ENCODE measurements around the gene DHRS4L2.
"Not testable (repeated sequence)": the region's sequence is repeated elsewhere in the genome, so short reads cannot be mapped to it uniquely, and the experiment has no call there.

The DHRS4L2 gene

GRCh38 chr14:24032727-24033418, 44.1 kb downstream of the DHRS4L2 start:
- peak; percentile 96 for DNase-seq (ENCODE audit: low read depth)
- no peak for TF ChIP-seq CTCF (IDR thresholded peaks at IDR 0.05; ENCODE audit: insufficient read depth, low read depth, low read length, missing control alignments)

GRCh38 chr14:24035769-24036168, 47.0 kb downstream of the DHRS4L2 start:
- not testable (repeated sequence) for DNase-seq (ENCODE audit: low read depth); H3K4me3 ChIP-seq (ENCODE audit: low read length)

More at GRCh38 chr14:24032727-24033418, 44.1 kb downstream of the DHRS4L2 start:
- no peak overlapping the region for H3K4me3 ChIP-seq (ENCODE audit: low read length)

- DNase-seq (ENCODE audit: low read depth) = peak; percentile 75
- peak overlapping the region; percentile 58 for H3K4me3 ChIP-seq (ENCODE audit: low read length)
- TF ChIP-seq CTCF (IDR thresholded peaks at IDR 0.05; ENCODE audit: insufficient read depth, low read depth, low read length, missing control alignments) = peak; percentile 83
Observed at GRCh38 chr14:24036169-24036962, 47.6 kb downstream of the DHRS4L2 start.

- DNase-seq (ENCODE audit: low read depth) = not testable (repeated sequence)
- peak overlapping the region; percentile 58 for H3K4me3 ChIP-seq (ENCODE audit: low read length)
Observed at GRCh38 chr14:24036963-24037657, 48.4 kb downstream of the DHRS4L2 start.

- DNase-seq (ENCODE audit: low read depth) = no peak
- TF ChIP-seq CTCF (IDR thresholded peaks at IDR 0.05; ENCODE audit: insufficient read depth, low read depth, low read length, missing control alignments) = no peak
- H3K4me3 ChIP-seq (ENCODE audit: low read length) = no peak overlapping the region
Observed at GRCh38 chr14:24037658-24038037, 48.9 kb downstream of the DHRS4L2 start.

GRCh38 chr14:24038686-24039085, 50.0 kb downstream of the DHRS4L2 start:
- TF ChIP-seq CTCF (IDR thresholded peaks at IDR 0.05; ENCODE audit: insufficient read depth, low read depth, low read length, missing control alignments) = no peak
- no peak overlapping the region for H3K4me3 ChIP-seq (ENCODE audit: low read length)
- DNase-seq (ENCODE audit: low read depth) = no peak

GRCh38 chr14:24040692-24041091, 52.0 kb downstream of the DHRS4L2 start:
- no peak for TF ChIP-seq CTCF (IDR thresholded peaks at IDR 0.05; ENCODE audit: insufficient read depth, low read depth, low read length, missing control alignments)
- H3K4me3 ChIP-seq (ENCODE audit: low read length) = no peak overlapping the region
- DNase-seq (ENCODE audit: low read depth) = no peak

Data from epithelial cell of esophagus (primary cell).